ELF-1 (cell line): ENCODE results near the gene COL19A1.

ENCODE experiments used
- DNase-seq: peaks from one replicate; pipeline ENCODE4 v3.0.0-alpha.2; 2016; ENCODE audit warnings: low read depth, low spot score

The COL19A1 gene

GRCh38 chr6:70221715-70222438 lies 355.5 kb downstream of the COL19A1 start:
- no peak for DNase-seq

DNA sequence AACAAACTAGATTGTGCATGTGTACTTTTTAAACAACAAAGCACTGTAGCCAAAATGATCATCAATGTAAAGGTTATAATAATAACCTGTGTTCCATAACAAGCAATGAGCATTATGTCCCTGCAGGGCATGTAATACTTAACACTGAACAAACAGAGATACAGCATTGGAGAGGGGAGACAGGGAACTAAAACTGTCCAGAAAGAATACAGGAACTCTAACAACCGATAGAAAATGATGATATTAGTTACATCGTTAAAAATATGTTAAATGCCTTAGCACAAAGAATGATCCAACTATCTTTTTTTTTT lies 356.0 kb downstream of the COL19A1 start:
- no peak for DNase-seq

DNA sequence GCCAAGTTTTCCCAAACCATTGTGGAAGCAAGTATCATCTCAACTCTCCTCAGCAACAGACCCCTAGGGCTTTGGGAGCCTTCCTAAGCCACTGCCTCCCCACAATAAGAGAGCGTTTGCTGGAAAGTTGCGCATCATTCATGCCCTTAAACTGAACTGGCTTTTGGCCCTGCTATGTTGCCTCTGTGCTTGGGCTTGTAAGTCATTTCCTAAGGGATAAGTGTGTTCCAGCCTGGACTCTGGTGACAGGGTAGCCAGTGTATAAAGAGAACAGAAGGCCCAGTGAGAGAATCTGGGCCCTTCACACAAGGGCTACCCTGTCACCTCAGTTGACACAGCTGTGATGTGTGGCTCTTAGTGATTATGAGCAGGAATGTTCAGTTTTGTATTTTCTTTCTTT lies 358.7 kb downstream of the COL19A1 start:
- no peak for DNase-seq

DNA sequence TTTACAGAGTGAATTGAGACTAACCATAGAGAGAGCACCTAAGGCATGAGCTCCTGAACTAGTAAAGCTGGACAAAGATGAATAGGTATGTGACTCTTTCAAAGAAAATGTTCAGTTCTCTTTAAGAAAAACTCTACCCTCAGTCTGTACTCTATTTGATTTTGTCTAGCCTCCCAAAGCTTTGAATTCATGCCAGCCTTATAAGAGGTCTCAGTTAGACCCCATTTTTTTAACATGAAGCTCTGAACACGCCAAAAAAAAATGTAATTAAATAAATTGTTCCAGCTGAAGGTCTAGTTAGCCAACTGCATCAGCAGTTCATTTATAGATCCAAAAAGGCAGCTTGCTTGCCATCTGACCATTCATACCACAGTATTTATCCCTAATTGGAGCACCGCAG lies 365.0 kb downstream of the COL19A1 start:
- no peak for DNase-seq

DNA sequence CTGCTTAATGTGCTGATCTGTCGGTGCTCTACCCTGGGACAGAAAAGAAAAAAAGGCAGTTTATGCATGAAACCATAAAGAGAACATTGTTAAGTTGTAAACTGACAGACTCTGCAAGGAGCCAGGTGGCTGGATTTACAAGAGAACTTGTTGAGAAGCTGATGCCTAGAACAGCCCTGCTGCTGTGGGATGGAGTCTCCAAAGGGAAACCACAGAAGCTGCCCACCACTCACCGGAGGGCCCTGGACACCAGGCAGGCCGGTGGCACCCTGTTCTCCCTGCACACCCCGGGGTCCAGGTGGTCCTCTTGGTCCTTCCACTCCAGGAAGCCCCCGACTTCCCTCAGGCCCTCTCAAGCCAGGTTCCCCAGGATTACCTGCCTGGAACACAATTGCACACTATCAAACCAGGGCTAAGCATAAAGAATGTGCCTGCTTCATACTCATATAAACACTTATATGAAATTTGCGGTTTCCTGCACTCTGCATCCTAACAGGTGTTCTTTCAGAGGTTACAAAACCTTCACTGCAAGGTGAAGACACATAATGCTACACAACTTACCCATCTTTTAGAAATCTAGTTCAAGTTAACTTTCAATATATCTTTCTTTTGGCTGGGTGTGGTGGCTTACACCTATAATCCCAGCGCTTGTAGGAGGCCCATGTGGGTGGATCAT lies 368.3 kb downstream of the COL19A1 start:
- DNase-seq, result no peak

GRCh38 chr6:70236343-70236742 lies 370.0 kb downstream of the COL19A1 start:
- no peak for DNase-seq

DNA sequence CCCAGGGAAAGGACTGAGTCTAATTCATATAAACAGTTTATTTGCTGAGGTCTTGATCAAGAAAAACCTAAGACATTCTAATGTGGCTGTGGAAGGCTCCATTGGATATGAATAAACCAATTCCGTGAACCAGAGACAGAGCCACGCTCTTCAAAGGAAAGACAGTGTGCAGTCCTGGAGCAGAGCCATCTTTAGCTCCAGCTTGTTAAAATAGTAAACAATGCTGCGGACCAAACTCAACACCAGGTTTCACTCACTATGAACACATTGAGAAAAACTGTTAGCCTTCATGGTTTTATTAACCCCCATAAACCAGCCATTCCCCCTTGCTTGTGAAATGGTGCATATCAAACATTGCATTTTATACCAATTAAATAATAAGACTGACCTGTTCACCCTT lies 374.7 kb downstream of the COL19A1 start:
- DNase-seq, result no peak

- DNase-seq, result peak; percentile 9
Measured at GRCh38 chr6:70241991-70242420, 375.6 kb downstream of the COL19A1 start.

DNA sequence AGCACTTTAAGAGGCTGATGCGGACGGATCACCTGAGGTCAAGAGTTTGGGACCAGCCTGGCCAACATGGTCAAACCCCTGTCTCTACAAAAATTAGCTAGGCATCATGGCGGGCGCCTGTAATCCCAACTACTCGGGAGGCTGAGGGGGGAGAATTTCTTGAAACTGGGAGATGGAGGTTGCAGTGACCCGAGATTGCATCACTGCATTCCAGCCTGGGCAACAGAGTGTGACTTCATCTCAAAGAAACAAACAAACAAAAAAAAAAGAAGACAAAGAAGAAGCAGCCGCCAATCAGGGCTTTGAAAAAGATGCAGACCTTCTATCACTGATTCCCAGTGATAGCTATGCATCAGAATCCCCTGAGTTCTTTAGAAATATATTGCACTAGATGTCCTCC lies 379.8 kb downstream of the COL19A1 start:
- no peak for DNase-seq

DNA sequence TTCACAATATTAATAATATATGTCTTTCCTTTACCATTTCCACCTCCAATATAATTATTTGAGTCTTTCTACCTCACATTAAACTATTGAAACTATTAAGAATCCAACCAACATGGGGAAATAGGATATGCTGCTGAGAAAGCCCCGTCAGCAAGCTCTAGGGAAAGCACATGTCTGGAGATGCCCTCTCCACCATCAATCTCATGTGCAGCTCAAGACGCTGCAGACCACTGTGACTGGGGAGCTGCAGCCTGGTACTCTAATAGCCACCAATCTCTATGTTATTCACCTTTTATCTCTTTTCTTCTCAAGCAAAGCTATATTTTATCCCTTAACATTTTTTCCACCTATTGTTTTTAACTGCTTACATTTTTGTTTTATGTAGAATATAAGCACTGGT lies 386.2 kb downstream of the COL19A1 start:
- DNase-seq, result no peak

DNA sequence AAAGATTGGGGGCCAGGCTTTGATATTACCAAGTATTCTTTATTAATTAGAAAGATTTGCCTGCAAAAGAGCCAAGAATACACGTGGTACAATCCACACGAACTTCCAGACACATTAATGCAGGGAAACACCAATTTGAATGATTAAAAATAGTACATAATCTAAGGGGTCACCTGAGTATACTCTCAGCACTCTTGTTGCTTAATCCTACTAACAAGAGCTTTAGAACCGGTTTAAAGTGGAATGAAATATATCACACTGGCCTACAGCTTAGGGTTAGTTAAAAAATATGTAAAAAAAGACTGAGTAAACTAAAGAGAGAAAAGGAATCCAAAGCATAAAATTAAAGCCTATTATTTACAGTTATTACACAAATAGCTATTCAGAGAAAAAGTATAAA lies 387.6 kb downstream of the COL19A1 start:
- no peak for DNase-seq

- DNase-seq, result no peak
Measured at GRCh38 chr6:70254784-70255183, 388.4 kb downstream of the COL19A1 start.

- no peak for DNase-seq
Measured at GRCh38 chr6:70257768-70258273, 391.5 kb downstream of the COL19A1 start.

- no peak for DNase-seq
Measured at GRCh38 chr6:70258483-70258882, 392.1 kb downstream of the COL19A1 start.
